ENCODE results near the gene SLC24A4.

The SLC24A4 gene

DNA sequence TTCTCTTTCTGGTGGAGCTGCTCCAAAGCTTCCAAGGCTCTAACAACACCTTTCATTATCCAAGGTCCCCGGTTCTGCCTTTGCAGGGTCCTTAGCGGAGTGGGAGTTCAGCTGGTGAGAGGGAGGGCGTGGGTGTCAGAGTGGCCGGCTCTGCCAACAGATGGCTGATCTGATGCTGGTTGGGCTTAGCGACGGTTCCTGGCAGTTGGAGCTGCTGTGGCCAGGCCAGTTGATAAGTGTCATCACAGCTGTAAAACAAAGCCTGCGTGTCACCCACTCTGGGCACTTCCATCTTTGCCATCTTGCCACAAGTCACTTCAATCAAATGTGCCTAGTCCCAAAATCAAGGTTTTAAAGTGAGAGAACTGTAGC is 226.9 kb downstream of the SLC24A4 start:
- Histone ChIP-seq H3K27me3 (ENCODE audit: insufficient read depth, poor library complexity, severe bottlenecking) (no peaks in the 10 kb centered on the region), H3K4me3 (replicated peaks; ENCODE audit: insufficient read depth, low read length) (no peak overlapping the region), H3K27ac (replicated peaks) (peak overlapping the region; percentile 64)
- TF ChIP-seq REST (IDR thresholded peaks at IDR 0.05; ENCODE audit: insufficient replicate concordance, low read depth), result no peak
- no peak for TF ChIP-seq GABPA (IDR thresholded peaks at IDR 0.05; ENCODE audit: low read depth)
- TF ChIP-seq, protein P1, sequence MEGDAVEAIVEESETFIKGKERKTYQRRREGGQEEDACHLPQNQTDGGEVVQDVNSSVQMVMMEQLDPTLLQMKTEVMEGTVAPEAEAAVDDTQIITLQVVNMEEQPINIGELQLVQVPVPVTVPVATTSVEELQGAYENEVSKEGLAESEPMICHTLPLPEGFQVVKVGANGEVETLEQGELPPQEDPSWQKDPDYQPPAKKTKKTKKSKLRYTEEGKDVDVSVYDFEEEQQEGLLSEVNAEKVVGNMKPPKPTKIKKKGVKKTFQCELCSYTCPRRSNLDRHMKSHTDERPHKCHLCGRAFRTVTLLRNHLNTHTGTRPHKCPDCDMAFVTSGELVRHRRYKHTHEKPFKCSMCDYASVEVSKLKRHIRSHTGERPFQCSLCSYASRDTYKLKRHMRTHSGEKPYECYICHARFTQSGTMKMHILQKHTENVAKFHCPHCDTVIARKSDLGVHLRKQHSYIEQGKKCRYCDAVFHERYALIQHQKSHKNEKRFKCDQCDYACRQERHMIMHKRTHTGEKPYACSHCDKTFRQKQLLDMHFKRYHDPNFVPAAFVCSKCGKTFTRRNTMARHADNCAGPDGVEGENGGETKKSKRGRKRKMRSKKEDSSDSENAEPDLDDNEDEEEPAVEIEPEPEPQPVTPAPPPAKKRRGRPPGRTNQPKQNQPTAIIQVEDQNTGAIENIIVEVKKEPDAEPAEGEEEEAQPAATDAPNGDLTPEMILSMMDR (IDR thresholded peaks at IDR 0.05; ENCODE audit: insufficient read depth, low read length), result no peak
- no peak; the same call in 1 of the 2 replicates for TF ChIP-seq SPI1 (IDR thresholded peaks at IDR 0.05; ENCODE audit: borderline replicate concordance, low read depth)
- peak; percentile 93 for TF ChIP-seq POLR2AphosphoS5 (IDR thresholded peaks at IDR 0.05; ENCODE audit: low read depth)
- DNase-seq (ENCODE audit: low read depth in 1 of 2, low spot score in 1 of 2), result peak in 1 of 2 experiments; percentile 76
